WI38 (cell line): ENCODE results near the gene GSX2.

Experiments used
- H3K4me3 ChIP-seq: 2 replicates; pipeline ENCODE4 v1.5.1; 2011; ENCODE audit warnings: low read depth, mild to moderate bottlenecking, control low read depth, low read length
- TF ChIP-seq, protein P1 (sequence below): IDR thresholded peaks from 2 replicates; pipeline ENCODE4 v1.5.1; 2012; ENCODE audit warnings: low read depth, mild to moderate bottlenecking, control low read depth, low read length

The GSX2 gene

DNA sequence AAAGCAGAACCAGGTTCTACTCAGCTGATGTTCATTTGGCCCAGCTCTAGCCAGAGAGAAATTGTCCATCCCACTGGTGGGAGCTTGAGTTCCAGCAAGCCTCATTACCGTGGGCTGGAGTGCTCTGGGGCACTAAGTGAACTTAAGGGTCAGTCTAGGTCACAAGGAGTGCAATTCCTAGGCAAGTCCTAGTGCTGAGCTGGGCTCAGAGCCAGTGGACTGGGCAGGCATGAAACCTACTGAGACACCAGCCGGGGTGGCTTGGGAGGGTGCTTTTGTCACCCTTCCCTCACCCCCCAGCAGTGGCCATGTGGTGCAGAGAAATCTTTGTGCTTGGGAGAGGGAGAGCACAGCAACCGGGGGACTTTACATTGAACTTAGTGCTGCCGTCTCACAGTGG lies 39.4 kb downstream of the GSX2 start:
- H3K4me3 ChIP-seq: no peak overlapping the region
- TF ChIP-seq, protein P1, sequence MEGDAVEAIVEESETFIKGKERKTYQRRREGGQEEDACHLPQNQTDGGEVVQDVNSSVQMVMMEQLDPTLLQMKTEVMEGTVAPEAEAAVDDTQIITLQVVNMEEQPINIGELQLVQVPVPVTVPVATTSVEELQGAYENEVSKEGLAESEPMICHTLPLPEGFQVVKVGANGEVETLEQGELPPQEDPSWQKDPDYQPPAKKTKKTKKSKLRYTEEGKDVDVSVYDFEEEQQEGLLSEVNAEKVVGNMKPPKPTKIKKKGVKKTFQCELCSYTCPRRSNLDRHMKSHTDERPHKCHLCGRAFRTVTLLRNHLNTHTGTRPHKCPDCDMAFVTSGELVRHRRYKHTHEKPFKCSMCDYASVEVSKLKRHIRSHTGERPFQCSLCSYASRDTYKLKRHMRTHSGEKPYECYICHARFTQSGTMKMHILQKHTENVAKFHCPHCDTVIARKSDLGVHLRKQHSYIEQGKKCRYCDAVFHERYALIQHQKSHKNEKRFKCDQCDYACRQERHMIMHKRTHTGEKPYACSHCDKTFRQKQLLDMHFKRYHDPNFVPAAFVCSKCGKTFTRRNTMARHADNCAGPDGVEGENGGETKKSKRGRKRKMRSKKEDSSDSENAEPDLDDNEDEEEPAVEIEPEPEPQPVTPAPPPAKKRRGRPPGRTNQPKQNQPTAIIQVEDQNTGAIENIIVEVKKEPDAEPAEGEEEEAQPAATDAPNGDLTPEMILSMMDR: no peak

DNA sequence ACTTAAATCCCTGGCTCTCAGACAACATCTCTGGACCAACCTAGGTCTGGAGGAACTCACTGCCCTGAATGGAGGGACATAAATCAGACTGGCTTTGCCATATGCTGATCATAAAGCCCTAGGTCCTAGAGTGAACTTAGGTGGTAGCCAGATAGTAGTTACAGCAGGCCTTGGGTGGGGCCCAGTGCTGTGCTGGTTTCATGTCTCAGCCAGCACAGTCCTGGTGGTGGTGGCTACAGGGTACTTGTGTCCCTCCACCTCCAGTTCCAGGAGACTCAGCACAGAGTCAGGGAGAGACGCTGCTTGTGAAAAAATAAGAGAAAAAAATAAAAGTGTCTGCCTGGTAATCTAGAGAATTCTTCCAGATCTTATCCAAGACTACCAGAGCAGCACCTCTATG lies 40.3 kb downstream of the GSX2 start:
- H3K4me3 ChIP-seq: no peak overlapping the region
- TF ChIP-seq, protein P1: no peak

DNA sequence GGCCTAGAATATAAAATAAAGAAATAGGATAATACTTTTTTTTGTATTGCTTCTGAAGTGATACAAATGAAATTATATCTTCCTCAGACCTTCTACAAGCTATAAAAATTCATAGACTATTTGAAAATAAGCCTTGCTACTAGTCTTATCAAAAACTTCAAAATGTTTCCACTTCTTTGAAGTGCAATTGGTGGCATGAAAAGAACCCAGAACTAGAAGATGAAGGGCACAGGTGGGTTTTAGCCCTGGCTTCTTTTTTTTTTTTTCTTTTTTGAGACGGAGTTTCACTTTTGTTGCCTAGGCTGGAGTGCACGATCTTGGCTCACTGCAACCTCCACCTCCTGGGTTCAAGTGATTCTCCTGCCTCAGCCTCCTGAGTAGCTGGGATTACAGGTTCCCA lies 44.2 kb downstream of the GSX2 start:
- H3K4me3 ChIP-seq: no peak overlapping the region
- TF ChIP-seq, protein P1: no peak

DNA sequence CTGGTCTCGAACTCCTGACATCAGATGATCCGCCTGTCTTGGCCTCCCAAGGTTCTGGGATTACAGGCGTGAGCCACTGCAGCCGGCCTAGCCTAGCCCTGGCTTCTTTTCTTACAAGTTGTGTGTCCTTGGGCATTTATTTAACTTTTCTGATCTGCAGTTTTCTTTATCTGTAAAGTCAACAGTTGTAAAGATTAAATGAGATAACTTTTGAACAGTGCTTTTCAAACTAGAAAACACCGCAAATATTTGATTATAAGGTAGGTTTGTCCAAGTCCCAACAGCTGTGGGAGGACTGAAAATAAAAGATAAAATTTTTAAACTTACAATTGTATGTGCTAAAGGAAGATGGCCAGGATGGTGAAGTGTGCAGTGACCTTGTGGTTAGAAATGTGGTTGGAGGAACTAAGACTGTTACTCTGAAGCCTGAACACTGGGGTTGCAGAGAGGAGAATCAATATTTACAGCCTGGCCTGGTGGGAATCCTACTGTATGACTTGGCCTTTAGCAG lies 44.8 kb downstream of the GSX2 start:
- TF ChIP-seq, protein P1: no peak
- H3K4me3 ChIP-seq: no peak overlapping the region

DNA sequence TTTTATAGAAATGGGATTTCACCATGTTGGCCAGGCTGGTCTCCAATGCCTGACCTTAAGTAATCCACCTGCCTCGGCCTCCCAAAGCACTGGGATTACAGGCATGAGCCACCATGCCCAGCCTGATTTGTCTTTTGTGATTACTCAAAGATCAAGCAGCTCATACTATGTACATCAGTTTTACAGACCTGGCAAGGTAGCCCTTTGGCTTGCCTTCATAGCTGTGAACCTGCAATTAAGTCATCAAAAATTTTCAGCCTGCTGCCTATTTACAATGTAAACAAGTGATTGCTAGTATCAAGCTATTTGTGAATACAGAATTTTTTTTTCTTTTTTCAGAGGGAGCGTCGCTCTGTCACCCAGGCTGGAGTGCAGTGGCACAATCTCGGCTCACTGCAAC lies 46.2 kb downstream of the GSX2 start:
- no peak overlapping the region for H3K4me3 ChIP-seq
- TF ChIP-seq, protein P1: no peak

DNA sequence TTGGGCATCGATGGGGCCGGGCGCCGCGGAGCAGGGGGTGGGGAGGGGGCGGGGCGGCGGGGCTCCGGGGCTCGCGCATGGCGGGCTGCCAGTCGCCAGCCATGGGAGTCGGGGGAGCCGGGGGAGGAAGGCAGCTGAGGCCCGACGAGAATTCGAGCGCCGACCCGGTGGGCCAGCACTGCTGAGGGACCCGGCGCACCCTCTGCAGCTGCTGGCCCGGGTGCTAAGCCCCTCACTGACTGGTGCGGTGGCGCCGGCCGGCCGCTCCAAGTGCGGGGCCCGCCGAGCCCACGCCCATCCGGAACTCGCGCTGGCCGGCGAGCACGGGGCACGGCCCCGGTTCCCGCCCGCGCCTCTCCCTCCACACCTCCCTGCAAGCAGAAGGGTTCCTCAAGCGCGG lies 49.4 kb downstream of the GSX2 start:
- TF ChIP-seq, protein P1: no peak
- H3K4me3 ChIP-seq: no peak overlapping the region
